HUES6 (cell line): ENCODE measurements around the gene PARD3.
A peak's percentile ranks its signal among the peaks of the same experiment; 100 is the strongest.
"Not testable (repeated sequence)": the region's sequence is repeated elsewhere in the genome, so short reads cannot be mapped to it uniquely, and the experiment has no call there.

Source experiments
- H3K27ac ChIP-seq: 2 replicates; pipeline ENCODE4 v1.7.0; 2013; ENCODE audit warnings: low read depth, mild to moderate bottlenecking, low read length, inconsistent platforms
- H3K27me3 ChIP-seq: 2 replicates; pipeline ENCODE4 v1.6.1; 2013; ENCODE audit warnings: low read length; ENCODE audit not compliant: control insufficient read depth, insufficient read depth
- H3K36me3 ChIP-seq: 2 replicates; pipeline ENCODE4 v1.6.1; 2013; ENCODE audit warnings: low read length; ENCODE audit not compliant: control insufficient read depth, insufficient read depth
- H3K4me1 ChIP-seq: 2 replicates; pipeline ENCODE4 v1.6.1; 2013; ENCODE audit warnings: low read length; ENCODE audit not compliant: control insufficient read depth, insufficient read depth
- H3K4me3 ChIP-seq: 2 replicates; pipeline ENCODE4 v1.5.1; 2013; ENCODE audit warnings: low read depth, low read length
- H3K9ac ChIP-seq: one replicate; pipeline ENCODE4 v1.6.1; 2013; ENCODE audit warnings: mild to moderate bottlenecking, low read length
- H3K9me3 ChIP-seq: 2 replicates; pipeline ENCODE4 v1.6.1; 2013; ENCODE audit warnings: low read depth, low read length; ENCODE audit not compliant: control insufficient read depth, insufficient read depth

Gene PARD3

GRCh38 chr10:34741087-34741486 lies 74.0 kb downstream of the PARD3 start:
- peaks cover 29% of the 10 kb centered on the region for H3K4me1 ChIP-seq
- H3K4me3 ChIP-seq, H3K9me3 ChIP-seq, H3K27ac ChIP-seq, H3K36me3 ChIP-seq, H3K27me3 ChIP-seq, H3K9ac ChIP-seq: not testable (repeated sequence)

DNA sequence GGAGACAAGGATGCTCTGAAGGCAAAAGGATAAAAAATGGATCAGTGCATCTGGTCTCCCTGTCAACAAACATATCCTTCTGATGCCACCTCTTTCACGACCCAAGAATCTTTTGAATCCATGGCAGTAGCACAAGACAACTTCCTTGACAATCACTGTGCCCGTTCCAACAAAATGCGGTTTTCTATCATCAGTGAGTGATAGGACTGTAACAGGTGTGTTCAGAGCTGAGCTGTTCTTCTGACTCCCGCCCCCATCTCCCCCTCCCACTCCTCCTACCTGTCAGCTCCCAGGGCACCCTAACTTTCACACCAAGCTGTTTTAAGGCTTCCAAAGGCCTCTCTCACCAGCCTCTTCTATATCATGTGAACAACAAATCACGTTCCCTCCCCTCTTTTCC lies 74.8 kb downstream of the PARD3 start:
- Histone ChIP-seq H3K27ac (no peak overlapping the region), H3K27me3 (no peaks in the 10 kb centered on the region), H3K9me3 (no peaks in the 10 kb centered on the region), H3K4me3 (peak overlapping the region; percentile 40), H3K9ac (no peak overlapping the region), H3K36me3 (no peaks in the 10 kb centered on the region), H3K4me1 (peaks cover 29% of the 10 kb centered on the region)

GRCh38 chr10:34739915-34740314 lies 75.2 kb downstream of the PARD3 start:
- peak overlapping the region; percentile 40 for H3K4me3 ChIP-seq
- no peak overlapping the region for H3K27ac ChIP-seq
- H3K27me3 ChIP-seq = no peaks in the 10 kb centered on the region
- H3K36me3 ChIP-seq = no peaks in the 10 kb centered on the region
- H3K4me1 ChIP-seq = peaks cover 29% of the 10 kb centered on the region
- H3K9ac ChIP-seq = peak overlapping the region; percentile 5
- no peaks in the 10 kb centered on the region for H3K9me3 ChIP-seq

DNA sequence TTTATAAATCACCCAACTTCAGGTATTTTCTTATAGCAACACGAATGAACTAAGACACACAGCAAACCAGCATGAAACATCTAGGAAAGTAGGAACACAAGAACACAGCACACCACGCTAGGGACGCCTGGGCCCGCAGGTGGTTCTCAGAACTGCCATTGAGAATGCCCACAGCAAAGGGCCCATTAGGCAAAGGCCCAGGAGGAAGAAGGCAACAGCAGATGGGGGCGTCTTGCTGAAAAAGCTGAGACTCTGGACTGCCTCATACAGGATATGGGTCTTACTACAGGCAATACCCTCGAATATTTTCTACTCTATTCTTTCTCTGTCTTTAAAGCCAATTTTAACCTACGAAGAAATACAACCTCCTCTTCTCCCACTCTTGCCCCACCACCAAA lies 77.3 kb downstream of the PARD3 start:
- H3K27me3 ChIP-seq = no peaks in the 10 kb centered on the region
- no peak overlapping the region for H3K27ac ChIP-seq
- H3K4me1 ChIP-seq = peaks cover 29% of the 10 kb centered on the region
- H3K4me3 ChIP-seq = no peak overlapping the region
- no peak overlapping the region for H3K9ac ChIP-seq
- H3K36me3 ChIP-seq = no peaks in the 10 kb centered on the region
- H3K9me3 ChIP-seq = no peaks in the 10 kb centered on the region

DNA sequence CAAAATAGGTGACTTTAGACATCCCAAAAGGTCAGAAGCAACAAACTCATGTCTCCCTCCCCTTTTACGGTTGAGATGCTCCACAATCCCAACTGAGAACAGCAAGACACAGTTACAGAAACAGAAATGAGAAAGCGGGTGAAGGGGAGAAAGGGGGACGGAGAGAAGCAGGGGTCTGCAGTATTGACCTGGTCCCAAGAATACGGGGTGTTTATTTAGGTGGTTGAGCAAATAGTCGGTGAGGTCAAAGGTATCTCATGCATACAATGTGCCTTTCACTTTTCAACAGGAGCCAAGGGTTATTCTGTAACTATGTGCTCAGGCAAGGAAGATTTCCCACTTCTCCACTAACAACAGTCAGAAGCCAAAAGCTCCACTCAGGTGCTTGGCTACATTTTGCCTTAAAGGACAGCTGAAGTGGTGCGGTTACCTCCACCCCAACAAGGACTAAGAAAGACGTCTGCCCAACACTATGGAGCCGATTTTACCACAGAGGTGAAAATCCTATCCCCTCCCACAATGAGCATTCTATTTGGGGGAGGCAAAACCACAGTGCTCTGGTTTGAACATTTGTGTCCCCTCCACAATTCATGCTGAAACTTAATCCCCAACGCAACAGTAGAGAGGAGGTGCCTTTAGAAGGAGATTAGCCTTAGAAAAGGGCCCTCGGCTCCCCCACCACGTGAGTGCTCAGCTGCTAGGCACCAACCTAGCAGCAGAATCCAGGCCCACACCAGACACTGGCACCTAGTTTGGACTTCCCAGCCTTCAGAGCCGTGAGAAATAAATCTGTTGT lies 77.9 kb downstream of the PARD3 start:
- Histone ChIP-seq H3K27me3 (no peaks in the 10 kb centered on the region), H3K4me1 (peaks cover 30% of the 10 kb centered on the region), H3K27ac (no peak overlapping the region), H3K36me3 (no peaks in the 10 kb centered on the region), H3K9me3 (no peaks in the 10 kb centered on the region), H3K4me3 (no peak overlapping the region), H3K9ac (no peak overlapping the region)

- Histone ChIP-seq H3K27me3 (no peaks in the 10 kb centered on the region), H3K36me3 (no peaks in the 10 kb centered on the region), H3K4me3 (no peak overlapping the region), H3K9ac (no peak overlapping the region), H3K27ac (no peak overlapping the region), H3K9me3 (no peaks in the 10 kb centered on the region), H3K4me1 (peaks cover 23% of the 10 kb centered on the region)
Measured at GRCh38 chr10:34734918-34735317, 80.2 kb downstream of the PARD3 start.

GRCh38 chr10:34732926-34733325 lies 82.2 kb downstream of the PARD3 start:
- Histone ChIP-seq H3K36me3 (no peaks in the 10 kb centered on the region), H3K9me3 (no peaks in the 10 kb centered on the region), H3K27me3 (no peaks in the 10 kb centered on the region), H3K4me3 (no peak overlapping the region), H3K4me1 (peaks cover 14% of the 10 kb centered on the region), H3K27ac (no peak overlapping the region), H3K9ac (no peak overlapping the region)

GRCh38 chr10:34731885-34732701 lies 83.0 kb downstream of the PARD3 start:
- peaks cover 12% of the 10 kb centered on the region for H3K4me1 ChIP-seq
- no peaks in the 10 kb centered on the region for H3K36me3 ChIP-seq
- no peaks in the 10 kb centered on the region for H3K9me3 ChIP-seq
- no peaks in the 10 kb centered on the region for H3K27me3 ChIP-seq
- no peak overlapping the region for H3K9ac ChIP-seq
- no peak overlapping the region for H3K4me3 ChIP-seq
- no peak overlapping the region for H3K27ac ChIP-seq

DNA sequence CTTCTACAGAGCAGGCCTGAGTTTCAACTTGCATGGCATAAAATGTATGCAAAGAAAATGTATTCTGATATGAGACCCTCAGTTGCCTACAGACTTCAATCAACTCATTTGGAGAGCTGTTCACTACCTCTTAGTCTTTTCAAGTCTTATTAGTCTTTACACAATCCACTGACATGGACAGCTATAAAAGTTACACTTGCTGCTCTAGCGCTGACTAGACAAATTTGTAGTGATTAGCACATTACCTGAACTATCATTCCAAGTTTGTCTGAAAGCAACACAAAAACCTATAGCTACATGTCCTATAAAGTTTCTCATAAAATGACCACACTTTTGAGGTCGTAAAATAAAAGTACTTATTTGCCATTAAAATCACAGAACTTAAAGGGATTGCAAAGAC lies 83.9 kb downstream of the PARD3 start:
- Histone ChIP-seq H3K9me3 (no peaks in the 10 kb centered on the region), H3K4me3 (no peak overlapping the region), H3K27ac (no peak overlapping the region), H3K4me1 (peaks cover 12% of the 10 kb centered on the region; the same call in 1 of the 2 replicates), H3K27me3 (no peaks in the 10 kb centered on the region), H3K36me3 (no peaks in the 10 kb centered on the region), H3K9ac (no peak overlapping the region)

- Histone ChIP-seq H3K27ac (no peak overlapping the region), H3K4me1 (peaks cover 12% of the 10 kb centered on the region; the same call in 1 of the 2 replicates)
Measured at GRCh38 chr10:34730726-34731125, 84.4 kb downstream of the PARD3 start.

GRCh38 chr10:34729619-34730018 lies 85.5 kb downstream of the PARD3 start:
- Histone ChIP-seq H3K36me3 (no peaks in the 10 kb centered on the region), H3K27me3 (no peaks in the 10 kb centered on the region), H3K4me3 (no peak overlapping the region), H3K27ac (no peak overlapping the region), H3K9ac (no peak overlapping the region), H3K4me1 (peaks cover 12% of the 10 kb centered on the region; the same call in 1 of the 2 replicates), H3K9me3 (no peaks in the 10 kb centered on the region)

More at GRCh38 chr10:34730726-34731125, 84.4 kb downstream of the PARD3 start:
- Histone ChIP-seq H3K36me3 (no peaks in the 10 kb centered on the region), H3K9ac (no peak overlapping the region), H3K9me3 (no peaks in the 10 kb centered on the region), H3K4me3 (no peak overlapping the region), H3K27me3 (no peaks in the 10 kb centered on the region)
